ENCODE results near the gene SPRR2D.

GRCh38 chr1:152996633-152997400 is 44.1 kb downstream of the SPRR2D start:
- no peak for TF ChIP-seq CTCF (IDR thresholded peaks at IDR 0.05; ENCODE audit: low read length)
- TF ChIP-seq EZH2 (IDR thresholded peaks at IDR 0.05; ENCODE audit: borderline replicate concordance, low read length): no peak
